Nephron (organoid): ENCODE results near the gene NELFA.
A peak's percentile ranks its signal among the peaks of the same experiment; 100 is the strongest.
"Not testable (repeated sequence)": the region's sequence is repeated elsewhere in the genome, so short reads cannot be mapped to it uniquely, and the experiment has no call there.

ENCODE experiments used
- H3K27ac Mint-ChIP-seq, 3 experiments: 2 replicates each; pipeline ENCODE4 v1.8.0; 2020; ENCODE audit warnings: mixed read lengths in 3 of 3, mild to moderate bottlenecking in 2 of 3, moderate library complexity in 1 of 3
- H3K27me3 Mint-ChIP-seq: 2 replicates; pipeline ENCODE4 v1.8.0; 2021; ENCODE audit warnings: low read depth, mild to moderate bottlenecking, moderate library complexity, mixed read lengths
- H3K36me3 Mint-ChIP-seq: 2 replicates; pipeline ENCODE4 v1.8.0; 2020; ENCODE audit warnings: low read depth, mixed read lengths
- H3K4me1 Mint-ChIP-seq: 2 replicates; pipeline ENCODE4 v1.8.0; 2020; ENCODE audit warnings: mixed read lengths
- H3K4me3 Mint-ChIP-seq, 3 experiments: 2 replicates each; pipeline ENCODE4 v1.8.0; 2020; ENCODE audit warnings: mild to moderate bottlenecking in 3 of 3, mixed read lengths in 3 of 3, moderate library complexity in 2 of 3
- H3K9me3 Mint-ChIP-seq: 2 replicates; pipeline ENCODE4 v1.8.0; 2020; ENCODE audit warnings: mixed read lengths
- CTCF ChIP-seq, 3 experiments: fragments of 200-600 bp; sonication (generic); IDR thresholded peaks; one replicate each; pipeline ENCODE4 v1.5.0; 2021; ENCODE audit warnings: antibody characterized with exemption in 3 of 3; ENCODE audit not compliant: unreplicated experiment in 3 of 3

Gene NELFA

GRCh38 chr4:2025817-2026216 lies 17.0 kb upstream of the NELFA start:
- no peaks in the 10 kb centered on the region for H3K36me3 Mint-ChIP-seq
- H3K27ac Mint-ChIP-seq = no peak overlapping the region
- H3K4me3 Mint-ChIP-seq = no peak overlapping the region
- H3K27me3 Mint-ChIP-seq = peaks cover 53% of the 10 kb centered on the region
- H3K4me1 Mint-ChIP-seq = peaks cover 13% of the 10 kb centered on the region
- TF ChIP-seq CTCF (IDR thresholded peaks at IDR 0.05; ENCODE audit: unreplicated experiment in 3 of 3) = no peak
- peaks cover 31% of the 10 kb centered on the region for H3K9me3 Mint-ChIP-seq

- Mint-ChIP-seq H3K4me3 (no peak overlapping the region), H3K27me3 (peaks cover 47% of the 10 kb centered on the region), H3K36me3 (no peaks in the 10 kb centered on the region), H3K9me3 (peaks cover 31% of the 10 kb centered on the region), H3K27ac (no peak overlapping the region), H3K4me1 (peaks cover 13% of the 10 kb centered on the region)
- no peak for TF ChIP-seq CTCF (IDR thresholded peaks at IDR 0.05; ENCODE audit: unreplicated experiment in 3 of 3)
Observed at GRCh38 chr4:2024683-2025082, 15.9 kb upstream of the NELFA start.

GRCh38 chr4:2021358-2022018 lies 12.7 kb upstream of the NELFA start:
- H3K4me3 Mint-ChIP-seq = peak overlapping the region in 2 of 3 experiments; percentile 5 to 52
- H3K4me1 Mint-ChIP-seq = peaks cover 13% of the 10 kb centered on the region
- H3K27ac Mint-ChIP-seq = peak overlapping the region; percentile 87 to 97 (median 95)
- H3K9me3 Mint-ChIP-seq = peaks cover 13% of the 10 kb centered on the region
- not testable (repeated sequence) for H3K36me3 Mint-ChIP-seq
- peaks cover 24% of the 10 kb centered on the region for H3K27me3 Mint-ChIP-seq

GRCh38 chr4:2015008-2015407 lies 6.2 kb upstream of the NELFA start:
- H3K27ac Mint-ChIP-seq = no peak overlapping the region
- H3K4me1 Mint-ChIP-seq = peaks cover 1% of the 10 kb centered on the region
- TF ChIP-seq CTCF (IDR thresholded peaks at IDR 0.05; ENCODE audit: unreplicated experiment in 3 of 3) = no peak
- H3K9me3 Mint-ChIP-seq = no peaks in the 10 kb centered on the region
- no peak overlapping the region for H3K4me3 Mint-ChIP-seq
- no peaks in the 10 kb centered on the region for H3K36me3 Mint-ChIP-seq
- peaks cover 6% of the 10 kb centered on the region for H3K27me3 Mint-ChIP-seq

- TF ChIP-seq CTCF (IDR thresholded peaks at IDR 0.05; ENCODE audit: unreplicated experiment in 3 of 3) = no peak
- Mint-ChIP-seq H3K9me3 (no peaks in the 10 kb centered on the region), H3K27me3 (no peaks in the 10 kb centered on the region), H3K36me3 (no peaks in the 10 kb centered on the region), H3K4me3 (peak overlapping the region in 2 of 3 experiments; percentile 19 to 39), H3K4me1 (peaks cover 11% of the 10 kb centered on the region), H3K27ac (no peak overlapping the region)
Observed at GRCh38 chr4:2011583-2011982, 2.8 kb upstream of the NELFA start.

- H3K36me3 Mint-ChIP-seq = peaks cover 15% of the 10 kb centered on the region
- peak overlapping the region; percentile 94 to 97 (median 96) for H3K27ac Mint-ChIP-seq
- no peaks in the 10 kb centered on the region for H3K9me3 Mint-ChIP-seq
- H3K4me3 Mint-ChIP-seq = peak overlapping the region; percentile 94 to 98 (median 95)
- no peaks in the 10 kb centered on the region for H3K27me3 Mint-ChIP-seq
- peaks cover 18% of the 10 kb centered on the region for H3K4me1 Mint-ChIP-seq
- peak; percentile 29 to 46 (median 31) for TF ChIP-seq CTCF (IDR thresholded peaks at IDR 0.05; ENCODE audit: unreplicated experiment in 3 of 3)
Observed at GRCh38 chr4:2009651-2010233, 968 bp upstream of the NELFA start.
